Stimulated activated CD4-positive, alpha-beta T cell treated with anti-CD3 and anti-CD28 coated beads, Interleukin-2, amount 100 ng/mL, for 48 hours (primary cell): ENCODE data around the gene ENO2.
"Not testable (repeated sequence)": the region's sequence is repeated elsewhere in the genome, so short reads cannot be mapped to it uniquely, and the experiment has no call there.

Source experiments
- DNase-seq, 2 donors: peaks; one replicate each; pipeline ENCODE4 v3.0.0-alpha.2; 2020

ENO2 gene

GRCh38 chr12:6886206-6886999 lies 28.0 kb upstream of the ENO2 start:
- not testable (repeated sequence) for DNase-seq

- DNase-seq = no peak
Measured at GRCh38 chr12:6887460-6887859, 26.9 kb upstream of the ENO2 start.

- DNase-seq = no peak
Measured at GRCh38 chr12:6888360-6888759, 26.0 kb upstream of the ENO2 start.

- not testable (repeated sequence) for DNase-seq
Measured at GRCh38 chr12:6888794-6889193, 25.6 kb upstream of the ENO2 start.

GRCh38 chr12:6889775-6890573 lies 24.4 kb upstream of the ENO2 start:
- DNase-seq = not testable (repeated sequence)

- DNase-seq = peak; percentile 99
Measured at GRCh38 chr12:6890789-6891645, 23.4 kb upstream of the ENO2 start.

GRCh38 chr12:6891646-6892001 lies 22.8 kb upstream of the ENO2 start:
- DNase-seq = no peak

GRCh38 chr12:6892683-6893082 lies 21.7 kb upstream of the ENO2 start:
- DNase-seq = not testable (repeated sequence)

- no peak for DNase-seq
Measured at GRCh38 chr12:6894321-6894720, 20.1 kb upstream of the ENO2 start.

- DNase-seq = no peak
Measured at GRCh38 chr12:6896846-6897435, 17.4 kb upstream of the ENO2 start.

GRCh38 chr12:6899427-6899826 lies 15.0 kb upstream of the ENO2 start:
- DNase-seq = no peak

- DNase-seq = no peak
Measured at GRCh38 chr12:6899837-6900519, 14.4 kb upstream of the ENO2 start.

- no peak for DNase-seq
Measured at GRCh38 chr12:6902448-6902847, 11.9 kb upstream of the ENO2 start.

GRCh38 chr12:6903722-6904121 lies 10.7 kb upstream of the ENO2 start:
- DNase-seq = no peak

GRCh38 chr12:6904280-6905276 lies 9.8 kb upstream of the ENO2 start, which contains the start of gene LRRC23:
LRRC23 (plus strand) TSS chr12:6904822; CDS start chr12:6905634, 812 bp downstream.
- peak; percentile 97 for DNase-seq

GRCh38 chr12:6905414-6906040 lies 8.9 kb upstream of the ENO2 start:
- no peak for DNase-seq

GRCh38 chr12:6908141-6908540 lies 6.2 kb upstream of the ENO2 start:
- not testable (repeated sequence) for DNase-seq

GRCh38 chr12:6909421-6910145 lies 4.8 kb upstream of the ENO2 start:
- no peak for DNase-seq

GRCh38 chr12:6912164-6912935 lies 2.0 kb upstream of the ENO2 start:
- DNase-seq = no peak
